Measurements from ENCODE around the gene LRCOL1. TPM values are rescaled to one million over a fixed set of nuclear protein-coding genes. Genes with fewer than 3 reads are reported as not detected.

Gene LRCOL1
- total RNA-seq = under 1 TPM in 3 of 7 donors, not detected in 4; 0.61 to 0.71 (median 0.65) TPM
- polyA plus RNA-seq = under 1 TPM in 1 of 2 donors, not detected in 1; 0.11 TPM
- long read RNA-seq, donor 1, partial matches to known transcripts = 0 of 2 reads
- long read RNA-seq, donor 1, other reads (novel, unspliced or antisense) = 0 of 2 reads
- long read RNA-seq, donor 2 = 0 reads
- long read RNA-seq, donor 3, partial matches to known transcripts = 0 of 1 reads
- long read RNA-seq, donor 3, other reads (novel, unspliced or antisense) = 0 of 1 reads

DNA sequence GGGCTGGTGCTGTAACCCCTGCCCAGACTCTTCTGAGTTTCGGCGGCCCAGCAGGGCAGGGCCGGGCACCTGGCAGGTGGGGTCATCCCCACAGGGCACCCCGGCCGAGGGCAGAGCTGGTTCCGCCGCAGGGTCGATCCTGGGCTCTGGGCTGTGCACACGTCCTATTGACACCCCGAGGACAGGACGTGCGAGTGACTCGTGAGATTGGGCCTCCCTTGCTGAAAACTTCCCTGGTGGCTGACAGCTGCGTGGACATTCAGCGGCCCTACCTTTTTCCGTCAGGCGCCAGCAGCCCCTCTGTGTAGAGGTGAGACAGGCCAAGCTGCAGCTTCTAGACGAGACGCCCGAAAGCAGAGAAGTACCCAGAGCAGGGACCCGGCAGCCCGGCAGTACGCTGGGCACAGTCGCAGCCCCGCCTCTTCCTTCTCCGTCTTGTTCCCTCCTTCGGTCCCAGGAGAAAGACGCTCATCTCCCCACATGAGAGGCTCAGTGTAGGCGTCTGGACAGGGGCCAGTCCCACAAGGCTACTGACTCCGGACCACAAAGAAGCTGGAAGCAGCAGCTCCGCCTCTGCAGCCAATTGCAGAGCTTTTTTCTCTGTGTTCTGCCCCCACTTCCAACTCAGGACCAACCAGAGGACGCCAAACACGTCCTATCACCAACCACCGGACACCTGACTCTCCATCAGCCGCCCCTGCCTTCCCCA lies at the start of gene LRCOL1:
TSS of gene LRCOL1 (minus strand) at position 532 of the 709 bp plus-strand sequence. CDS start 4,331 bp downstream, outside the sequence.
- H3K27ac ChIP-seq = no peak within 1 kb of the TSS
- H3K9me3 ChIP-seq = no peaks in the 10 kb centered on the region
- no peak for TF ChIP-seq POLR2A (IDR thresholded peaks at IDR 0.05)
- TF ChIP-seq, protein P1, sequence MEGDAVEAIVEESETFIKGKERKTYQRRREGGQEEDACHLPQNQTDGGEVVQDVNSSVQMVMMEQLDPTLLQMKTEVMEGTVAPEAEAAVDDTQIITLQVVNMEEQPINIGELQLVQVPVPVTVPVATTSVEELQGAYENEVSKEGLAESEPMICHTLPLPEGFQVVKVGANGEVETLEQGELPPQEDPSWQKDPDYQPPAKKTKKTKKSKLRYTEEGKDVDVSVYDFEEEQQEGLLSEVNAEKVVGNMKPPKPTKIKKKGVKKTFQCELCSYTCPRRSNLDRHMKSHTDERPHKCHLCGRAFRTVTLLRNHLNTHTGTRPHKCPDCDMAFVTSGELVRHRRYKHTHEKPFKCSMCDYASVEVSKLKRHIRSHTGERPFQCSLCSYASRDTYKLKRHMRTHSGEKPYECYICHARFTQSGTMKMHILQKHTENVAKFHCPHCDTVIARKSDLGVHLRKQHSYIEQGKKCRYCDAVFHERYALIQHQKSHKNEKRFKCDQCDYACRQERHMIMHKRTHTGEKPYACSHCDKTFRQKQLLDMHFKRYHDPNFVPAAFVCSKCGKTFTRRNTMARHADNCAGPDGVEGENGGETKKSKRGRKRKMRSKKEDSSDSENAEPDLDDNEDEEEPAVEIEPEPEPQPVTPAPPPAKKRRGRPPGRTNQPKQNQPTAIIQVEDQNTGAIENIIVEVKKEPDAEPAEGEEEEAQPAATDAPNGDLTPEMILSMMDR (IDR thresholded peaks at IDR 0.05) = no peak
- TF ChIP-seq EP300 (IDR thresholded peaks at IDR 0.05) = no peak
- intact Hi-C loops (cut with DNase I) = loop anchor here in 1 of 4 donors (10.0 kb wide), 1 partner anchor 185 kb away; no protein-coding TSS in a partner anchor
- H3K36me3 ChIP-seq = no peaks in the 10 kb centered on the region
- 22 to 27% (median 25%) methylated on average over 34 to 35 of the region's 35 CpGs for WGBS, 3 donors
- peak in 1 of 5 donors; percentile 59 for DNase-seq
- H3K4me3 ChIP-seq = no peak within 1 kb of the TSS
- H3K27me3 ChIP-seq = no peaks in the 10 kb centered on the region
- H3K4me1 ChIP-seq (ENCODE audit: insufficient read depth) = no peaks in the 10 kb centered on the region

DNA sequence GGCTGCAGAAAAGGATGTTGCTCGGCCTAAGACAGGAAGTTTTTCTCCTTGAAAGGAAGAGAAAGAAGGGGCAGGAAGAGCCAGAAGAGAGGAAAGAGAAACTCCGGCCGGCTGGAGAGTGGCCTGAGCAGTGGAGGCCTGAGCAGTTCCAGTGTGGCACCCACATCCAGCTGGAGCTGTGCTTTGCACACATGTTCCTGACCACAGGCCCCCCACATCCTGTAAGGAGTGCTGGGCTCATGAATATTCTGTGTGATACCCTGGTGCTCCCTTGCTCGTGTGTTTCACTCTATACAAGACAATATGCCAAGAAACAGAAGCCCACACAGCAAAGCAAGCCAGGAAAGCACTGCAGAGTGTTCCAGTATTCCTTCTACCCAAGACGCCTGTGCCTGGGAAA lies 49.7 kb upstream of the LRCOL1 start:
- Histone ChIP-seq H3K27ac (no peak overlapping the region), H3K27me3 (no peaks in the 10 kb centered on the region), H3K9me3 (no peaks in the 10 kb centered on the region), H3K4me1 (ENCODE audit: insufficient read depth) (no peaks in the 10 kb centered on the region), H3K36me3 (no peaks in the 10 kb centered on the region), H3K4me3 (no peak overlapping the region)
- intact Hi-C loops (cut with DNase I) = no loop called here
- 62 to 74% (median 69%) methylated on average over 5 of the region's 5 CpGs for WGBS, 3 donors
- TF ChIP-seq, protein P1 (IDR thresholded peaks at IDR 0.05) = no peak
- TF ChIP-seq POLR2A (IDR thresholded peaks at IDR 0.05) (no peak), EP300 (IDR thresholded peaks at IDR 0.05) (no peak)
- DNase-seq = no peak

DNA sequence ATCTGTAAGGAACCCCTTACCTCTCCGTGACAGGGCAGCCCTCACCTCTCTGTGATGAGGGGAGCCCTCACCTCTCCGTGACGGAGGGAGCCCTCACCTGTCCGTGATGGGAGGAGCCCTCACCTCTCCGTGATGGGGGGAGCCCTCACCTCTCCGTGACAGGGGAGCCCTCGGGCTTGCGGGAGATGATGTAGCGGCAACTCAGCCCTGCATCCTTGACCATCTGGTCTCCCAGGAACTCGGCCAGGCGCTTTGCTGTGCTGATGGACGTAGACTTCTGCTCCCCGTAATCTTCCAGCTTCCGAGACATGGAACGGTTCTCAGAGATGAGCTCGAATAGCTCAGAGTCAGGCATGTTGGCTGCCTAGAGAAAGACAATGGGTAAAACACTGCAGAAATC lies 48.8 kb upstream of the LRCOL1 start:
- DNase-seq = no peak
- WGBS, 3 donors = 87 to 92% (median 89%) methylated on average over 16 of the region's 16 CpGs
- TF ChIP-seq EP300 (IDR thresholded peaks at IDR 0.05) = no peak
- no peaks in the 10 kb centered on the region for H3K4me1 ChIP-seq (ENCODE audit: insufficient read depth)
- H3K4me3 ChIP-seq = no peak overlapping the region
- H3K27me3 ChIP-seq = no peaks in the 10 kb centered on the region
- intact Hi-C loops (cut with DNase I) = no loop called here
- no peak overlapping the region for H3K27ac ChIP-seq
- no peaks in the 10 kb centered on the region for H3K9me3 ChIP-seq
- no peaks in the 10 kb centered on the region for H3K36me3 ChIP-seq

DNA sequence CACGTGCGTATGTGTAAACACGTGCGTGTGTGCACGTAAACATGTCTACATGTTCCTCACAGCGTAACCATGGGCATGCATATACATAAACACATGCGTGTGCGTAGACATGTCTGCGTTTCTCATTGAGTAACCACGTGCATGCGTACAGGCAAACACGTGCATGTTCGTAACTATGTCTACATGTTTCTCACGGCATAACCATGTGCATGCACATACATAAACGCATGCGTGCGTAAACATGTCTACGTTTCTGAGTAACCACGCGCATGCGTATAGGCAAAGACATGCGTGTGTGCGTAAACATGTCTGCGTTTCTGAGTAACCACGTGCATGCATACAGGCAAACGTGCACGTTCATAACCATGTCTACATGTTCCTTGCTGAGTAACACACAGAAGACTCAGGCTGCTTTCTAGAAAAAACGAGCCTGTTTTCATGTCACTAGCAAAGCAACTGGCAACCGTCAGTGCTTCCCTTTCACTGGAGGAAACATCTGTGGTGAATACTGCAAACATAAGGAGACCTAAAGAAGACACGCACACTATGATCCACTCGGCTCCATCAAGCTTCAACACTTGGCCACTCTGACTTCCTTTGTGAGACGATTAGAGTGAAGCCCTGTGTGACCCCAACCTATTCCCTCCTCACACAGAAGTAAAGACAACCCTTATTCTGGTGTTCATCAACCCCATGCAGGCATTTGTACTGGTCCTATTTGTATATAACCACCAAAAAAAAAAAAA lies 47.9 kb upstream of the LRCOL1 start:
- H3K27ac ChIP-seq = no peak overlapping the region
- no peaks in the 10 kb centered on the region for H3K36me3 ChIP-seq
- H3K9me3 ChIP-seq = no peaks in the 10 kb centered on the region
- no peak overlapping the region for H3K4me3 ChIP-seq
- no peak for TF ChIP-seq POLR2A (IDR thresholded peaks at IDR 0.05)
- TF ChIP-seq EP300 (IDR thresholded peaks at IDR 0.05) = no peak
- TF ChIP-seq, protein P1 (IDR thresholded peaks at IDR 0.05) = no peak
- H3K27me3 ChIP-seq = no peaks in the 10 kb centered on the region
- intact Hi-C loops (cut with DNase I) = no loop called here
- 91 to 94% (median 92%) methylated on average over 32 of the region's 32 CpGs for WGBS, 3 donors
- no peaks in the 10 kb centered on the region for H3K4me1 ChIP-seq (ENCODE audit: insufficient read depth)
- DNase-seq = no peak
